Testis (tissue), 3 donors: ENCODE data around the gene BIRC7. TPM values are rescaled to one million over a fixed set of nuclear protein-coding genes. Genes with fewer than 3 reads are reported as not detected.
A peak's percentile ranks its signal among the peaks of the same experiment; 100 is the strongest.

Experiments used
- DNase-seq: peaks from one replicate; pipeline ENCODE4 v3.0.0-alpha.2; 2019
- H3K27ac ChIP-seq, 2 donors: fragments of 200-600 bp; sonication (generic); one replicate each; pipeline ENCODE4 v1.5.1; 2019
- H3K27me3 ChIP-seq: fragments of 200-600 bp; sonication (generic); one replicate; pipeline ENCODE4 v1.5.1; 2019
- H3K36me3 ChIP-seq: fragments of 200-600 bp; sonication (generic); one replicate; pipeline ENCODE4 v1.5.1; 2017; ENCODE audit warnings: low read depth; ENCODE audit errors: missing control alignments
- H3K4me1 ChIP-seq: fragments of 200-600 bp; sonication (generic); one replicate; pipeline ENCODE4 v1.5.1; 2019
- H3K4me3 ChIP-seq, 2 donors: fragments of 200-600 bp; sonication (generic); one replicate each; pipeline ENCODE4 v1.5.1; 2017 to 2019
- H3K9me3 ChIP-seq: fragments of 200-600 bp; sonication (generic); one replicate; pipeline ENCODE4 v1.5.1; 2017
- CTCF ChIP-seq, 3 experiments: fragments of 450-650 bp in 2 of 3; fragments of 200-600 bp in 1 of 3; sonication (generic) in 1 of 3; IDR thresholded peaks; one replicate each; pipeline ENCODE4 v1.5.1; 2016 to 2019; ENCODE audit warnings: antibody characterized with exemption in 3 of 3, mild to moderate bottlenecking in 2 of 3, moderate library complexity in 1 of 3
- POLR2A ChIP-seq: fragments of 450-650 bp; IDR thresholded peaks from one replicate; pipeline ENCODE4 v1.6.1; 2017; ENCODE audit warnings: antibody characterized with exemption, mild to moderate bottlenecking, moderate library complexity
- WGBS, 2 donors: methylation state at CpG; one replicate each; pipeline ENCODE4 v1.1.5; 2018; 5-methylcytosine and 5-hydroxymethylcytosine counted together
- intact Hi-C: fragments of 100-400 bp; cut with DNase I; formaldehyde crosslinking; loops from one replicate; pipeline ENCODE4 v1.15.1; 2023; ENCODE audit warnings: low total_unique reads
- polyA plus RNA-seq: library from polyadenylated mRNA; stranded (reverse); fragments of 350-450 nt; fragmentation: Illumina TruSeq; extraction: RNeasy Lipid Tissue Mini Kit (QIAGEN cat#74804); gene quantifications from one replicate; pipeline ENCODE4 v1.2.3, GENCODE V29; 2014; ENCODE audit warnings: low read depth, low replicate concordance; ENCODE audit not compliant: insufficient read depth
- total RNA-seq, 2 donors: library from RNA; depleted of rRNA; stranded (reverse); fragments of >200 nt; gene quantifications; one replicate each; pipeline ENCODE4 v1.2.3, GENCODE V29; 2016

BIRC7 gene
- total and polyA plus RNA-seq, 3 donors from 2014 or later = 0.24 to 0.33 (median 0.25) TPM

GRCh38 chr20:63196768-63197470 is 38.8 kb upstream of the BIRC7 start:
- Histone ChIP-seq H3K9me3 (no peaks in the 10 kb centered on the region), H3K4me3 (no peak overlapping the region), H3K36me3 (no peaks in the 10 kb centered on the region), H3K27me3 (no peaks in the 10 kb centered on the region), H3K27ac (no peak overlapping the region), H3K4me1 (peaks cover 23% of the 10 kb centered on the region)
- no peak for DNase-seq
- intact Hi-C loops = no loop called here
- WGBS, 2 donors = 70 to 84% methylated on average over 6 to 9 of the region's 9 CpGs
- TF ChIP-seq CTCF (IDR thresholded peaks at IDR 0.05) (no peak), POLR2A (no peak)

- intact Hi-C loops = no loop called here
- no peaks in the 10 kb centered on the region for H3K9me3 ChIP-seq
- 36 to 39% methylated on average over 7 of the region's 7 CpGs for WGBS, 2 donors
- no peak overlapping the region for H3K4me3 ChIP-seq
- peak; percentile 34 for DNase-seq
- no peaks in the 10 kb centered on the region for H3K36me3 ChIP-seq
- peaks cover 23% of the 10 kb centered on the region for H3K4me1 ChIP-seq
- H3K27ac ChIP-seq = no peak overlapping the region
- H3K27me3 ChIP-seq = no peaks in the 10 kb centered on the region
- no peak for TF ChIP-seq POLR2A
- TF ChIP-seq CTCF (IDR thresholded peaks at IDR 0.05) = no peak
Measured at GRCh38 chr20:63198606-63199005, 37.1 kb upstream of the BIRC7 start.

- Histone ChIP-seq H3K27ac (no peak overlapping the region), H3K9me3 (no peaks in the 10 kb centered on the region), H3K36me3 (no peaks in the 10 kb centered on the region), H3K4me3 (no peak overlapping the region), H3K4me1 (peaks cover 28% of the 10 kb centered on the region), H3K27me3 (no peaks in the 10 kb centered on the region)
- DNase-seq = no peak
- intact Hi-C loops = no loop called here
- 90 to 94% methylated on average over 16 to 17 of the region's 17 CpGs for WGBS, 2 donors
- TF ChIP-seq CTCF (IDR thresholded peaks at IDR 0.05) (no peak), POLR2A (no peak)
Measured at GRCh38 chr20:63202021-63202420, 33.7 kb upstream of the BIRC7 start.

GRCh38 chr20:63202811-63203526 is 32.7 kb upstream of the BIRC7 start:
- Histone ChIP-seq H3K4me1 (peaks cover 21% of the 10 kb centered on the region), H3K9me3 (no peaks in the 10 kb centered on the region), H3K27ac (no peak overlapping the region), H3K27me3 (no peaks in the 10 kb centered on the region), H3K36me3 (no peaks in the 10 kb centered on the region), H3K4me3 (no peak overlapping the region)
- intact Hi-C loops = no loop called here
- WGBS, 2 donors = 94 to 96% methylated on average over 12 to 29 of the region's 29 CpGs
- no peak for DNase-seq
- no peak for TF ChIP-seq CTCF (IDR thresholded peaks at IDR 0.05)
- TF ChIP-seq POLR2A = no peak
